GM13976 (cell line): ENCODE measurements around the gene GPC6.

ENCODE experiments used
- DNase-seq: peaks from one replicate; pipeline ENCODE4 v3.0.0; 2012; ENCODE audit warnings: low spot score
- in situ Hi-C: fragments of 300-500 bp; cut with MboI; formaldehyde crosslinking; loops from one replicate; pipeline ENCODE4 v1.12.0; 2022; ENCODE audit warnings: low sequenced_read_pairs, mixed read lengths, inconsistent platforms; ENCODE audit not compliant: unreplicated experiment
- TF ChIP-seq, protein P1 (sequence below): IDR thresholded peaks from 2 replicates; pipeline ENCODE4 v1.5.1; 2012; ENCODE audit warnings: borderline replicate concordance, mild to moderate bottlenecking; ENCODE audit not compliant: insufficient read depth; ENCODE audit errors: extremely low read depth, missing control alignments, control extremely low read depth

Gene GPC6

DNA sequence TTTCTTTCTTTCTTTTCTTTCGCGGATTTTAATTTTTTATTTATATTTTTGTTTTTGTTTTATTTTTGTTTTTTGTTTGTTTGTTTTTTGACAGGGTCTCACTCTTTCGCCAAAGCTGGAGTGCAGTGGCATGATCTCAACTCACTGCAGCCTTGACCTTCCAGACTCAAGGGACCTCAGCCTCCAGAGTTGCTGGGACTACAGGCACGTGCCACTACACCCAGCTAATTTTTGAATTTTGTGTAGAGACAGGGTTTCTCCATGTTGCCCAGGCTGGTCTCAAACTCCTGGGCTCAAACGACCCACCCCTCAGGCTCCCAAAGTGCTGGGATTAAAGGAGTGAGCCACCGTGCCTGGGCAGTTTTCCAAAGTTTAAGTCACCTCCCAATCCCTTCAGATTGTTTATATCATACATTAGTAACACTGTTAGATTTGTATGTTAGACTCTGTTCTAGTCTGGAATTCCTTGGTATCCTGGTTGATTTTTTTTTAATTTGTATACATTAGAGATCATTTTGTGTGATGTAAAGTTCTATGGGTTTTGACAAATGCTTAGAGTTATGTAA lies 655.6 kb downstream of the GPC6 start:
- in situ Hi-C loops = no loop called here
- DNase-seq = no peak
- TF ChIP-seq, protein P1, sequence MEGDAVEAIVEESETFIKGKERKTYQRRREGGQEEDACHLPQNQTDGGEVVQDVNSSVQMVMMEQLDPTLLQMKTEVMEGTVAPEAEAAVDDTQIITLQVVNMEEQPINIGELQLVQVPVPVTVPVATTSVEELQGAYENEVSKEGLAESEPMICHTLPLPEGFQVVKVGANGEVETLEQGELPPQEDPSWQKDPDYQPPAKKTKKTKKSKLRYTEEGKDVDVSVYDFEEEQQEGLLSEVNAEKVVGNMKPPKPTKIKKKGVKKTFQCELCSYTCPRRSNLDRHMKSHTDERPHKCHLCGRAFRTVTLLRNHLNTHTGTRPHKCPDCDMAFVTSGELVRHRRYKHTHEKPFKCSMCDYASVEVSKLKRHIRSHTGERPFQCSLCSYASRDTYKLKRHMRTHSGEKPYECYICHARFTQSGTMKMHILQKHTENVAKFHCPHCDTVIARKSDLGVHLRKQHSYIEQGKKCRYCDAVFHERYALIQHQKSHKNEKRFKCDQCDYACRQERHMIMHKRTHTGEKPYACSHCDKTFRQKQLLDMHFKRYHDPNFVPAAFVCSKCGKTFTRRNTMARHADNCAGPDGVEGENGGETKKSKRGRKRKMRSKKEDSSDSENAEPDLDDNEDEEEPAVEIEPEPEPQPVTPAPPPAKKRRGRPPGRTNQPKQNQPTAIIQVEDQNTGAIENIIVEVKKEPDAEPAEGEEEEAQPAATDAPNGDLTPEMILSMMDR = no peak

DNA sequence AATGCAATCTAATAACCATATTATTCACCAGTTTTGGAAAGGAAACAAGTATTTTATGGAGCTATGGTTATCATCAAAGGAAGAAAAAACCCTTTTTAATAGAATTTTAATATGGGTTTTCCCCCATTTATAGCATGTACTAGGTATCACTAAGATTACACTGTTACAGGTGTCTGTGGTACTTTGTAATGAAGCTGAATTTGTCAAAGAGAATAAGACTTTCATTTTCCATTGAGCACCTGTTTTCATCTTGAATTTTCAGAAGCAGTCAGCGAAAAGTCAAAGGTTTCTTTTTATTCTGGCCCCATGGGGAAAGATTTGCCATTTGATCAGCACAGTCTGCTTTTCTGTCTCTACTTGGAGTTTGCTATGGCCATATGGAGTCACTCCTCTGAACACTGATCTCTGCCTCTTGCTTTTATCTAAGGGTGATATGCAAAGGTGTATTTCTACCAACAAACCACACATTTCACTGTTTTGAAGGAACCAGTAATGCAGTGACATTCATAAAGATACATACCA lies 662.9 kb downstream of the GPC6 start:
- in situ Hi-C loops = no loop called here
- TF ChIP-seq, protein P1 = no peak
- no peak for DNase-seq

DNA sequence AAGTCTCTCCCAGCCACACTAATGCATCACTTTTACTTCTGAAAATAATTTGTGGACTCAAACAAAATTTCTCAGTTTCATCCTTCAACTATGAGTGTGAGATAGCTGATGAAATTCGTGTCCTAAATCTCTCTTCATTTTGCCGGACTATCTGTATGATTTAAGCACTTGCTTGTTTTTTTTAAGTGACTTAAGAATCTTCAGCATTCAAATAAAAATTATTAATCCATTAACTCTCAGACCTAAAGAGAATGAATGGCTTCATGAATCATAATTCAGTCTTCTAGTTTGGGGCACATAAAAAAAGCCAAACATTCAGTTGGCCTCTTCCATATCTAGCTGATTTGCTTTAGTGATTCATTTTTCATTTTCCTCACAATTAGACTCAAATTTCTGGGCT lies 673.4 kb downstream of the GPC6 start:
- DNase-seq = no peak
- TF ChIP-seq, protein P1 = no peak
- in situ Hi-C loops = no loop called here

DNA sequence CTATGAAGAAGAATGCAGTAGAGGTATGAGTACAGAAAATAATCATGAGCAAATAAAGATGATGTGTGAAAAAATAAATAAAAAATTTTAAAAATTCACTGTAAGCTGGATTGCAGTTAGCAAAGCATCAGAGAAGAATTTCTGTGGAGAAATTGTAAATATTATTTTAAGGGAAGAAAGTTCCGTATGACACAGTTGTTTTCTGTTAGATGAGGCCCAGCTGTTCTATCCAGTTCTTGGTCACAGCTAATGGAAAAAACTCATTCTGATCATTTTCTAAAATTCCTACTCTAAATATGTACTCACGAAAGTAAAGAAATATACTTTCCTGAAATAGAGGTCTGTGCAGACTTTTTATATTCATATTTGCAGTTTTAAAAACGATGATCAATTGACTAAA lies 674.1 kb downstream of the GPC6 start:
- TF ChIP-seq, protein P1 = no peak
- in situ Hi-C loops = no loop called here
- DNase-seq = no peak

DNA sequence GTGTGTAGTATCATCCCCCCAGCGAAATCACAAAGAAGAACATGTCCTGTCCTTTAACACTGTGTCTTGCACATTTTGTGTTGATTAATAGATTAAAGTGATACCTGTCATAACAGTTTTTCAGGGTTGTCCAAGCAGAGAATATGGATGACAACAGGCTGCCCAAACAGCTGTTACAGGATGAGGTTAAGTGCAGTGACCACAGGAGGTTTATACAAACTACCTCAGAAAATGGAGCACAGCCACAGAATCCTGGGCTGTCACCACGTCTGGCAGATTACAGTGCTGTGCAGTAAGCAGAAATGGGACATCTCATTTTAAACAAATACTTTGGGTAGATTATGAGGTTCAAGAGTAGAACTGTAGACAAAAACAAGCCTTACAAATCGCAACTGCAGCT lies 677.3 kb downstream of the GPC6 start:
- DNase-seq = no peak
- in situ Hi-C loops = no loop called here
- TF ChIP-seq, protein P1 = no peak

DNA sequence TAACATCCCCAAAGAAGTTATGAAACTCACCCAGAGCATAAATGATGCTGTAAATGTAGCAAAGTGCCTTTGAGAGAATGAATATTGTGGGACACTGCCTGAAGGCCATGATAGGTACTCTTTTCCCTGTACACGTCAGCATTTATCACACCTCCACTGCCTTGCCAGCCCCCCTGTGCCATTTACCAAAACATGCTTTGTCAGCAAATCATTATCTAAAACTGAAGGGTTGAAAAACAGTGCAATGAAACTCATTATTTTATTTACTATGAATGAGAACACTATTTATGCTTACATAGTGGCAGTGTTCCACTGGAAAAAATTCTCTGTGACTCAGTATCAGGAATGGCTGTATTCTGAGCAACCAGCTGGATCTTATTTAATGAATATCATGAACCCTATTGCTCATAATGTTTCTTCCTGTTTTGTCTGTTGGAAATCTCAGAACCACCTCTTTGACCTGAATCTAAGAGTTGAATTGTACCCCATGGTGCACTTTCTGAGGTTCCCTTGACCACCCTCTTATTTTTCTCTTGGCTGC lies 688.7 kb downstream of the GPC6 start:
- DNase-seq = no peak

More for the DNA sequence above, 688.7 kb downstream of the GPC6 start:
- in situ Hi-C loops = no loop called here
- TF ChIP-seq, protein P1 = no peak
